ENCODE measurements around the gene PSEN1. TPM values are rescaled to one million over a fixed set of nuclear protein-coding genes. Genes with fewer than 3 reads are reported as not detected.

PSEN1 gene
- total RNA-seq, 1 experiment from 2014 or later: 49.9 TPM

GRCh38 chr14:73149753-73150152 is 13.4 kb downstream of the PSEN1 start:
- Histone ChIP-seq H3K4me1 (ENCODE audit: insufficient read depth, low read length) (no peaks in the 10 kb centered on the region), H3K23me2 (ENCODE audit: insufficient read length, low read depth, low read length, poor library complexity, severe bottlenecking) (no peaks in the 10 kb centered on the region), H3K23ac (ENCODE audit: insufficient read length, low read depth, low read length) (no peak overlapping the region), H3K79me2 (ENCODE audit: insufficient read depth, low read length) (no peaks in the 10 kb centered on the region), H3K56ac (ENCODE audit: insufficient read length, low read depth, low read length) (no peak overlapping the region), H3K4ac (ENCODE audit: low read depth, low read length) (no peak overlapping the region), H3K14ac (ENCODE audit: insufficient read depth, low read length) (no peak overlapping the region), H3T11ph (ENCODE audit: low read length) (no peak overlapping the region), H2BK20ac (ENCODE audit: low read depth, low read length, poor library complexity, severe bottlenecking) (no peak overlapping the region), H2BK5ac (ENCODE audit: insufficient read length, low read length) (no peak overlapping the region), H3K9ac (ENCODE audit: extremely low read depth, insufficient read length, low read length) (no peak overlapping the region), H3K27me3 (ENCODE audit: insufficient read depth, low read length) (no peaks in the 10 kb centered on the region), H2BK120ac (ENCODE audit: low read depth, low read length, poor library complexity, severe bottlenecking) (no peak overlapping the region), H2BK12ac (ENCODE audit: insufficient read length, low read depth, low read length) (no peak overlapping the region), H4K5ac (ENCODE audit: insufficient read length, low read depth, low read length) (no peak overlapping the region), H3K4me2 (ENCODE audit: insufficient read depth, insufficient read length, low read length) (no peak overlapping the region), H2AFZ (ENCODE audit: low read length) (no peak overlapping the region), H4K20me1 (ENCODE audit: control insufficient read depth, insufficient read depth, insufficient read length) (no peaks in the 10 kb centered on the region), H3K9me3 (ENCODE audit: control insufficient read depth, low read depth, low read length) (no peaks in the 10 kb centered on the region), H2BK15ac (ENCODE audit: low read depth, low read length) (no peak overlapping the region), H3K79me1 (ENCODE audit: insufficient read depth, low read depth, low read length, poor library complexity, severe bottlenecking) (peaks cover 4% of the 10 kb centered on the region), H2AK5ac (ENCODE audit: insufficient read length, low read length) (no peak overlapping the region), H3K27ac (ENCODE audit: insufficient read length, low read depth, low read length) (no peak overlapping the region), H4K91ac (ENCODE audit: insufficient read length, low read depth, low read length) (no peak overlapping the region), H4K8ac (replicated peaks; ENCODE audit: insufficient read length, low read depth, low read length) (no peak overlapping the region), H3K18ac (ENCODE audit: insufficient read length, low read depth, low read length) (no peak overlapping the region)
- Mint-ChIP-seq H3K9me3 (no peaks in the 10 kb centered on the region), H3K27ac (no peak overlapping the region), H3K4me3 (no peak overlapping the region), H3K27me3 (ENCODE audit: low read depth) (no peaks in the 10 kb centered on the region), H3K36me3 (ENCODE audit: insufficient read depth in 1 of 3, low read depth in 3 of 3) (peaks cover 8 to 47% (median 31%) of the 10 kb centered on the region in 3 experiments), H3K4me1 (peaks cover 3 to 5% of the 10 kb centered on the region in 2 experiments; a peak in 1 of 4 replicates)
- WGBS (ENCODE audit: extremely low coverage, insufficient read length, low lambda C conversion rate): no CpG with 5 or more reads among the region's 2 CpGs
- DNase-seq: no peak
- TF ChIP-seq CTCF (conservative IDR thresholded peaks at IDR 0.05): no peak
